Measurements from ENCODE around the gene KIFAP3.

GRCh38 chr1:169995993-169996392 is 78.5 kb downstream of the KIFAP3 start:
- no peak for TF ChIP-seq EZH2 (IDR thresholded peaks at IDR 0.05; ENCODE audit: low read depth, low read length, severe bottlenecking)
- no peak for TF ChIP-seq PHF8 (conservative IDR thresholded peaks at IDR 0.05; ENCODE audit: low read depth, low read length)
- no peak for TF ChIP-seq CTCF (IDR thresholded peaks at IDR 0.05; ENCODE audit: control extremely low read depth in 1 of 3, insufficient read depth in 1 of 3, low read depth in 1 of 3, low read length in 3 of 3)
- no peak for TF ChIP-seq POLR2A (IDR thresholded peaks at IDR 0.05; ENCODE audit: control extremely low read depth in 1 of 2, low read depth in 2 of 2, low read length in 2 of 2)
- no peak for TF ChIP-seq SIN3A (conservative IDR thresholded peaks at IDR 0.05 in 1 of 2, IDR thresholded peaks at IDR 0.05 in 1 of 2; ENCODE audit: low read depth in 1 of 2, low read length in 2 of 2)
- no peak for TF ChIP-seq GTF2F1 (IDR thresholded peaks at IDR 0.05; ENCODE audit: borderline replicate concordance, low read depth, low read length)
- TF ChIP-seq MAFK (IDR thresholded peaks at IDR 0.05; ENCODE audit: low read depth, low read length), result no peak
- TF ChIP-seq RXRA (IDR thresholded peaks at IDR 0.05; ENCODE audit: insufficient read depth, low read depth, low read length), result no peak
- TF ChIP-seq SP2 (IDR thresholded peaks at IDR 0.05; ENCODE audit: low read length), result no peak
- TF ChIP-seq EP300 (IDR thresholded peaks at IDR 0.05; ENCODE audit: borderline replicate concordance in 1 of 2, low read depth in 2 of 2, low read length in 2 of 2), result no peak
- no peak for TF ChIP-seq USF2 (IDR thresholded peaks at IDR 0.05; ENCODE audit: low read length)
- no peak for TF ChIP-seq KDM1A (IDR thresholded peaks at IDR 0.05; ENCODE audit: borderline replicate concordance, low read length)
- no peak for TF ChIP-seq JUND (IDR thresholded peaks at IDR 0.05; ENCODE audit: low read length)

Data from H1 (cell line).